ENCODE measurements around the gene SURF1. TPM values are rescaled to one million over a fixed set of nuclear protein-coding genes. Genes with fewer than 3 reads are reported as not detected.
A peak's percentile ranks its signal among the peaks of the same experiment; 100 is the strongest.

The SURF1 gene
- total and polyA plus RNA-seq, 4 donors = 14.2 to 75.3 (median 57.8) TPM

DNA sequence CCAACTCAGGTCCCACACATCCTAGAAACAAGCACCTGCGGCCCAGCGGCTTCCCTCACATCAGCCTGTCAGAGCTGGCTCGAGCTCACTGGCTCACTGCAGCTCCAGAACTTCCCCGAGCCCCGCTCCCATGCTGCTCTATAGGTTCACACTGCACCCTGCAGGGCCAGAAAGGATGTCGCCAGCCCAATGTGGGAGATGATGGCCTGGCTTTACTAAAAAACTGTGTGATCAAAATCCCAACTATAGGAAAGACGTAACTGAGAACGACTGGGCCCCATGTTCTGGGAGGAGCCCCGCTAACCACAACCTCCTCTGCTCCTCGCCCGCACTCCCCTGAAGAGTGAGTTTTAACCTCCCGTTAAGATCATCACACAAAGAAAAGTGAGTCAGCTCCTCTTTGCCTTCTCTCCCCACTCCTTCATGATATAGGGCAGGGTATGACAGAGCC, 15.0 kb upstream of the SURF1 start:
- 51 to 58% methylated on average over 12 of the region's 12 CpGs for WGBS, 2 donors
- TF ChIP-seq, protein P1, sequence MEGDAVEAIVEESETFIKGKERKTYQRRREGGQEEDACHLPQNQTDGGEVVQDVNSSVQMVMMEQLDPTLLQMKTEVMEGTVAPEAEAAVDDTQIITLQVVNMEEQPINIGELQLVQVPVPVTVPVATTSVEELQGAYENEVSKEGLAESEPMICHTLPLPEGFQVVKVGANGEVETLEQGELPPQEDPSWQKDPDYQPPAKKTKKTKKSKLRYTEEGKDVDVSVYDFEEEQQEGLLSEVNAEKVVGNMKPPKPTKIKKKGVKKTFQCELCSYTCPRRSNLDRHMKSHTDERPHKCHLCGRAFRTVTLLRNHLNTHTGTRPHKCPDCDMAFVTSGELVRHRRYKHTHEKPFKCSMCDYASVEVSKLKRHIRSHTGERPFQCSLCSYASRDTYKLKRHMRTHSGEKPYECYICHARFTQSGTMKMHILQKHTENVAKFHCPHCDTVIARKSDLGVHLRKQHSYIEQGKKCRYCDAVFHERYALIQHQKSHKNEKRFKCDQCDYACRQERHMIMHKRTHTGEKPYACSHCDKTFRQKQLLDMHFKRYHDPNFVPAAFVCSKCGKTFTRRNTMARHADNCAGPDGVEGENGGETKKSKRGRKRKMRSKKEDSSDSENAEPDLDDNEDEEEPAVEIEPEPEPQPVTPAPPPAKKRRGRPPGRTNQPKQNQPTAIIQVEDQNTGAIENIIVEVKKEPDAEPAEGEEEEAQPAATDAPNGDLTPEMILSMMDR (IDR thresholded peaks at IDR 0.05; ENCODE audit: control extremely low read depth, extremely low read depth) = no peak
- H3K4me1 ChIP-seq (ENCODE audit: control insufficient read depth in 5 of 5, insufficient read depth in 5 of 5, low read length in 5 of 5) = peaks cover 6 to 25% (median 12%) of the 10 kb centered on the region in 5 donors
- H3K4me3 ChIP-seq = no peak overlapping the region
- DNase-seq = no peak
- no peaks in the 10 kb centered on the region for H3K9me3 ChIP-seq (ENCODE audit: control insufficient read depth in 4 of 4, insufficient read depth in 3 of 4, low read length in 3 of 4)
- no peak overlapping the region for H3K9ac ChIP-seq (ENCODE audit: insufficient read depth in 1 of 2, low read length in 2 of 2)
- ATAC-seq (ENCODE audit: insufficient read depth, low FRiP score) = no peak
- H3K27me3 ChIP-seq (ENCODE audit: control insufficient read depth in 3 of 3, insufficient read depth in 3 of 3, low read length in 2 of 3) = no peaks in the 10 kb centered on the region
- peaks cover 0 to 32% (median 23%) of the 10 kb centered on the region in 4 donors for H3K36me3 ChIP-seq (ENCODE audit: control insufficient read depth in 4 of 4, insufficient read depth in 4 of 4, low read length in 4 of 4)
- peak overlapping the region in 1 of 2 donors; percentile 32 for H3K27ac ChIP-seq (ENCODE audit: low read depth in 1 of 2, low read length in 1 of 2)

DNA sequence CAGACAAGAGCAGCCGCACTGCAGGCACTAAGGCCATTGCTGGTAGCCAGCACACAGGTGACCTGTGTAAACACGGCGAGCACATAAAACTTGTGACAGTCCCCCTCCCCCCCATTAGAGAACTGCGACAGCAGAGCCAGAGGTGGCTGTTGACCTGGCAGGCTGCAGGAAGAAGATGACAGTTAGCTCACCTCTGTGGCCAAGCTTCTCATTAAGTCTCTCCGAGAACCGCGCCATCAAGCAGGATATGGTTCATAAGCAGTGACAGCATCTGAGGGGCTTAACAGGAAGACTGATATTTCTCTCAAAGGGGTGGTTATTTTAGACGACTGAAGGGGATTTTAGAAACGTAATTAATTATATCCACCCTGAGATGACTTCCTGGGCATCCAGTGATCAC, 14.4 kb upstream of the SURF1 start:
- DNase-seq (no peak), ATAC-seq (ENCODE audit: insufficient read depth, low FRiP score) (no peak)
- Histone ChIP-seq H3K9me3 (ENCODE audit: control insufficient read depth in 4 of 4, insufficient read depth in 3 of 4, low read length in 3 of 4) (no peaks in the 10 kb centered on the region), H3K9ac (ENCODE audit: insufficient read depth in 1 of 2, low read length in 2 of 2) (no peak overlapping the region), H3K27ac (ENCODE audit: low read depth in 1 of 2, low read length in 1 of 2) (peak overlapping the region in 1 of 2 donors; percentile 32), H3K27me3 (ENCODE audit: control insufficient read depth in 3 of 3, insufficient read depth in 3 of 3, low read length in 2 of 3) (no peaks in the 10 kb centered on the region), H3K36me3 (ENCODE audit: control insufficient read depth in 4 of 4, insufficient read depth in 4 of 4, low read length in 4 of 4) (peaks cover 2 to 37% (median 29%) of the 10 kb centered on the region in 4 donors), H3K4me1 (ENCODE audit: control insufficient read depth in 5 of 5, insufficient read depth in 5 of 5, low read length in 5 of 5) (peaks cover 6 to 25% (median 12%) of the 10 kb centered on the region in 5 donors), H3K4me3 (no peak overlapping the region)
- WGBS, 2 donors = 61 to 64% methylated on average over 9 of the region's 9 CpGs
- TF ChIP-seq, protein P1 (IDR thresholded peaks at IDR 0.05; ENCODE audit: control extremely low read depth, extremely low read depth) = no peak

DNA sequence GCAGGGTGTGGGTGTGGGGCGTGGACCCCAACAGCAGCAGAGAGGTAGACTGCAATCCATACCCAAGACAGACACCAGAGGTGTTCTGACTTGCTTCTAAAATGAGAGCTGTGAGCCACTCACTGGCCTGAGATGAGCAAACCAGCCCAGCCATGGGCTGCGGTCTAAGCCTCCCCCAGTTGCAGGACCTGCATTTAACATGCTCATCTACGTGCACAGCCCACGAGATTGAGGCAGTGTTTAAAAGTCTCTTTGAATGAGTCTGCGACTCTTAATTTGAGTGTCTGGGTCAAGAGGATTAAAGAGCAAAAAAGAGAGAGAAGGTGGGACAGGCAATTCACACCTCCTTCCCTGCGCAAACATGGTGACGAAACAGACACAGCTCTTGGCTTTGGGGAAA, 13.6 kb upstream of the SURF1 start:
- H3K4me1 ChIP-seq (ENCODE audit: control insufficient read depth in 5 of 5, insufficient read depth in 5 of 5, low read length in 5 of 5) = peaks cover 6 to 25% (median 20%) of the 10 kb centered on the region in 5 donors

More for the DNA sequence above, 13.6 kb upstream of the SURF1 start:
- Histone ChIP-seq H3K4me3 (no peak overlapping the region), H3K9me3 (ENCODE audit: control insufficient read depth in 4 of 4, insufficient read depth in 3 of 4, low read length in 3 of 4) (no peaks in the 10 kb centered on the region), H3K36me3 (ENCODE audit: control insufficient read depth in 4 of 4, insufficient read depth in 4 of 4, low read length in 4 of 4) (peaks cover 2 to 44% (median 34%) of the 10 kb centered on the region in 4 donors), H3K27me3 (ENCODE audit: control insufficient read depth in 3 of 3, insufficient read depth in 3 of 3, low read length in 2 of 3) (no peaks in the 10 kb centered on the region), H3K9ac (ENCODE audit: insufficient read depth in 1 of 2, low read length in 2 of 2) (no peak overlapping the region), H3K27ac (ENCODE audit: low read depth in 1 of 2, low read length in 1 of 2) (peak overlapping the region in 1 of 2 donors; percentile 41)
- no peak for ATAC-seq (ENCODE audit: insufficient read depth, low FRiP score)
- WGBS, 2 donors = 69 to 81% methylated on average over 7 of the region's 7 CpGs
- TF ChIP-seq, protein P1 (IDR thresholded peaks at IDR 0.05; ENCODE audit: control extremely low read depth, extremely low read depth) = no peak
- DNase-seq = peak in 1 of 3 donors; percentile 44
